HG03469 (cell line): Measurements from ENCODE around the gene C2CD4C.
"Not testable (repeated sequence)": the region's sequence is repeated elsewhere in the genome, so short reads cannot be mapped to it uniquely, and the experiment has no call there.

ENCODE experiments used
- ATAC-seq: cut with Tn5 transposase; IDR thresholded peaks from one replicate; pipeline ENCODE4 v1.9.1; 2021; ENCODE audit warnings: mild to moderate bottlenecking, moderate library complexity, moderate number of reproducible peaks; ENCODE audit not compliant: unreplicated experiment

Gene C2CD4C

GRCh38 chr19:384799-385169, 24.2 kb downstream of the C2CD4C start:
- ATAC-seq: no peak

- ATAC-seq: no peak
Measured at GRCh38 chr19:383922-384798, 24.8 kb downstream of the C2CD4C start.

- ATAC-seq: no peak
Measured at GRCh38 chr19:383040-383439, 25.9 kb downstream of the C2CD4C start.

- ATAC-seq: not testable (repeated sequence)
Measured at GRCh38 chr19:382578-382977, 26.4 kb downstream of the C2CD4C start.

- not testable (repeated sequence) for ATAC-seq
Measured at GRCh38 chr19:381901-382300, 27.0 kb downstream of the C2CD4C start.

- ATAC-seq: not testable (repeated sequence)
Measured at GRCh38 chr19:380618-381219, 28.2 kb downstream of the C2CD4C start.

- ATAC-seq: no peak
Measured at GRCh38 chr19:379796-380195, 29.2 kb downstream of the C2CD4C start.

- no peak for ATAC-seq
Measured at GRCh38 chr19:378706-379105, 30.2 kb downstream of the C2CD4C start.

- ATAC-seq: no peak
Measured at GRCh38 chr19:377801-378581, 31.0 kb downstream of the C2CD4C start.

GRCh38 chr19:376111-376470, 32.9 kb downstream of the C2CD4C start:
- ATAC-seq: no peak

GRCh38 chr19:375395-376110, 33.4 kb downstream of the C2CD4C start:
- ATAC-seq: no peak

GRCh38 chr19:374886-375235, 34.1 kb downstream of the C2CD4C start:
- no peak for ATAC-seq

GRCh38 chr19:374183-374885, 34.6 kb downstream of the C2CD4C start:
- no peak for ATAC-seq

GRCh38 chr19:373391-374182, 35.4 kb downstream of the C2CD4C start:
- ATAC-seq: no peak

GRCh38 chr19:372306-372890, 36.5 kb downstream of the C2CD4C start:
- no peak for ATAC-seq

- no peak for ATAC-seq
Measured at GRCh38 chr19:371501-372168, 37.3 kb downstream of the C2CD4C start.

GRCh38 chr19:370641-371330, 38.2 kb downstream of the C2CD4C start:
- no peak for ATAC-seq

GRCh38 chr19:369876-370275, 39.1 kb downstream of the C2CD4C start:
- no peak for ATAC-seq
